ENCODE measurements around the gene SPPL3.

DNA sequence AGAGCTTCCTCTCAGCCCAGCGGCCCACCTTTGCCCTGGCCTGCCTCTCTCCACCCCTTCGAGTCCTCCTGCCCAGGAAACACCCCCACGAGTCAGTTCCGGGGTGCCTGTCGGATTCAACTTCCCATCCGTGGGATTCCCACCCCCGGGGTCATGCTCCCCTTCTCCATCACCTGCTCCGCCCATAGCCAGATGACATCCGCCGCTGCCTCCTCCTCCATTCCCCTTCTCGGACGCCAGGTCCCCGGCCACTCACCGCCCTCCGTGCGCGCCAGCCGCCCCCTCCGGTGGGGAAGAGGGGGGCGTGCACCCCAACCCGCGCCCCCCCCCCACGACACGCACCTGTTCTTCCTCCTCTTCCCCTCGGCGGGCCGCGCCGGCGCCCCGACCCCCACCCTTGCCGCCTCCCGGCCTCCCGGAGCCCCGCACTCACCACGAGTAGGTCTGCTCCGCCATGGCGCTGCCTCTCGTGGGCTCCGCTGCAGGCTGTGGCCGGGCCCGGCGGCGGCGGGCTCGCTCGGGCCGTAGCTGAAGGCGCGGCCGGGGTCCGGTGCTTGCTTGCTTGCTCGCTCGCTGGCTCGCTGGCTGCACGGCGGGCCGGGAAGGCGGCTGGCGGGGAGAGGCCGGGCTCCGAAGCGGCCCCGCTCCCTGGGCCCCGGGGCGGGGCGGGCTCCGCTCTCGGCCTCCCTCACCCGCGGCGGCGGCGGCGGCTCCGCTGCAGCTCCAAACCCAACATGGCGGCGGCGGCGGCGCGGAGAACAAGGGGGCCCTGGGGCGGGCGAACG is 554 bp downstream of the SPPL3 start:
- no peak for TF ChIP-seq ZFP3 (CRISPR knock-in tag; IDR thresholded peaks at IDR 0.05)
- no peak for TF ChIP-seq PPARA (CRISPR knock-in tag; IDR thresholded peaks at IDR 0.05; ENCODE audit: borderline replicate concordance)
- no peak for TF ChIP-seq OSR1 (CRISPR knock-in tag; IDR thresholded peaks at IDR 0.05)
- TF ChIP-seq, protein P1, sequence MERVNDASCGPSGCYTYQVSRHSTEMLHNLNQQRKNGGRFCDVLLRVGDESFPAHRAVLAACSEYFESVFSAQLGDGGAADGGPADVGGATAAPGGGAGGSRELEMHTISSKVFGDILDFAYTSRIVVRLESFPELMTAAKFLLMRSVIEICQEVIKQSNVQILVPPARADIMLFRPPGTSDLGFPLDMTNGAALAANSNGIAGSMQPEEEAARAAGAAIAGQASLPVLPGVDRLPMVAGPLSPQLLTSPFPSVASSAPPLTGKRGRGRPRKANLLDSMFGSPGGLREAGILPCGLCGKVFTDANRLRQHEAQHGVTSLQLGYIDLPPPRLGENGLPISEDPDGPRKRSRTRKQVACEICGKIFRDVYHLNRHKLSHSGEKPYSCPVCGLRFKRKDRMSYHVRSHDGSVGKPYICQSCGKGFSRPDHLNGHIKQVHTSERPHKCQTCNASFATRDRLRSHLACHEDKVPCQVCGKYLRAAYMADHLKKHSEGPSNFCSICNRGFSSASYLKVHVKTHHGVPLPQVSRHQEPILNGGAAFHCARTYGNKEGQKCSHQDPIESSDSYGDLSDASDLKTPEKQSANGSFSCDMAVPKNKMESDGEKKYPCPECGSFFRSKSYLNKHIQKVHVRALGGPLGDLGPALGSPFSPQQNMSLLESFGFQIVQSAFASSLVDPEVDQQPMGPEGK (CRISPR knock-in tag; IDR thresholded peaks at IDR 0.05; ENCODE audit: borderline replicate concordance): no peak
- TF ChIP-seq, protein P2, sequence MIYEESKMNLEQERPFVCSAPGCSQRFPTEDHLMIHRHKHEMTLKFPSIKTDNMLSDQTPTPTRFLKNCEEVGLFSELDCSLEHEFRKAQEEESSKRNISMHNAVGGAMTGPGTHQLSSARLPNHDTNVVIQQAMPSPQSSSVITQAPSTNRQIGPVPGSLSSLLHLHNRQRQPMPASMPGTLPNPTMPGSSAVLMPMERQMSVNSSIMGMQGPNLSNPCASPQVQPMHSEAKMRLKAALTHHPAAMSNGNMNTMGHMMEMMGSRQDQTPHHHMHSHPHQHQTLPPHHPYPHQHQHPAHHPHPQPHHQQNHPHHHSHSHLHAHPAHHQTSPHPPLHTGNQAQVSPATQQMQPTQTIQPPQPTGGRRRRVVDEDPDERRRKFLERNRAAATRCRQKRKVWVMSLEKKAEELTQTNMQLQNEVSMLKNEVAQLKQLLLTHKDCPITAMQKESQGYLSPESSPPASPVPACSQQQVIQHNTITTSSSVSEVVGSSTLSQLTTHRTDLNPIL (CRISPR knock-in tag; IDR thresholded peaks at IDR 0.05; ENCODE audit: low read depth): no peak
- TF ChIP-seq, protein P3, sequence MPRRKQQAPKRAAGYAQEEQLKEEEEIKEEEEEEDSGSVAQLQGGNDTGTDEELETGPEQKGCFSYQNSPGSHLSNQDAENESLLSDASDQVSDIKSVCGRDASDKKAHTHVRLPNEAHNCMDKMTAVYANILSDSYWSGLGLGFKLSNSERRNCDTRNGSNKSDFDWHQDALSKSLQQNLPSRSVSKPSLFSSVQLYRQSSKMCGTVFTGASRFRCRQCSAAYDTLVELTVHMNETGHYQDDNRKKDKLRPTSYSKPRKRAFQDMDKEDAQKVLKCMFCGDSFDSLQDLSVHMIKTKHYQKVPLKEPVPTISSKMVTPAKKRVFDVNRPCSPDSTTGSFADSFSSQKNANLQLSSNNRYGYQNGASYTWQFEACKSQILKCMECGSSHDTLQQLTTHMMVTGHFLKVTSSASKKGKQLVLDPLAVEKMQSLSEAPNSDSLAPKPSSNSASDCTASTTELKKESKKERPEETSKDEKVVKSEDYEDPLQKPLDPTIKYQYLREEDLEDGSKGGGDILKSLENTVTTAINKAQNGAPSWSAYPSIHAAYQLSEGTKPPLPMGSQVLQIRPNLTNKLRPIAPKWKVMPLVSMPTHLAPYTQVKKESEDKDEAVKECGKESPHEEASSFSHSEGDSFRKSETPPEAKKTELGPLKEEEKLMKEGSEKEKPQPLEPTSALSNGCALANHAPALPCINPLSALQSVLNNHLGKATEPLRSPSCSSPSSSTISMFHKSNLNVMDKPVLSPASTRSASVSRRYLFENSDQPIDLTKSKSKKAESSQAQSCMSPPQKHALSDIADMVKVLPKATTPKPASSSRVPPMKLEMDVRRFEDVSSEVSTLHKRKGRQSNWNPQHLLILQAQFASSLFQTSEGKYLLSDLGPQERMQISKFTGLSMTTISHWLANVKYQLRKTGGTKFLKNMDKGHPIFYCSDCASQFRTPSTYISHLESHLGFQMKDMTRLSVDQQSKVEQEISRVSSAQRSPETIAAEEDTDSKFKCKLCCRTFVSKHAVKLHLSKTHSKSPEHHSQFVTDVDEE (CRISPR knock-in tag; IDR thresholded peaks at IDR 0.05): no peak
- no peak for TF ChIP-seq RARB (CRISPR knock-in tag; IDR thresholded peaks at IDR 0.05)
- no peak for TF ChIP-seq ZNF565 (CRISPR knock-in tag; conservative IDR thresholded peaks at IDR 0.05; ENCODE audit: low read depth)
- TF ChIP-seq ARNTL (CRISPR knock-in tag; IDR thresholded peaks at IDR 0.05; ENCODE audit: borderline replicate concordance, low read depth): no peak
- no peak for TF ChIP-seq SNAI2 (CRISPR knock-in tag; IDR thresholded peaks at IDR 0.05)
- no peak for TF ChIP-seq ISL1 (CRISPR knock-in tag; IDR thresholded peaks at IDR 0.05)
- TF ChIP-seq, protein P4, sequence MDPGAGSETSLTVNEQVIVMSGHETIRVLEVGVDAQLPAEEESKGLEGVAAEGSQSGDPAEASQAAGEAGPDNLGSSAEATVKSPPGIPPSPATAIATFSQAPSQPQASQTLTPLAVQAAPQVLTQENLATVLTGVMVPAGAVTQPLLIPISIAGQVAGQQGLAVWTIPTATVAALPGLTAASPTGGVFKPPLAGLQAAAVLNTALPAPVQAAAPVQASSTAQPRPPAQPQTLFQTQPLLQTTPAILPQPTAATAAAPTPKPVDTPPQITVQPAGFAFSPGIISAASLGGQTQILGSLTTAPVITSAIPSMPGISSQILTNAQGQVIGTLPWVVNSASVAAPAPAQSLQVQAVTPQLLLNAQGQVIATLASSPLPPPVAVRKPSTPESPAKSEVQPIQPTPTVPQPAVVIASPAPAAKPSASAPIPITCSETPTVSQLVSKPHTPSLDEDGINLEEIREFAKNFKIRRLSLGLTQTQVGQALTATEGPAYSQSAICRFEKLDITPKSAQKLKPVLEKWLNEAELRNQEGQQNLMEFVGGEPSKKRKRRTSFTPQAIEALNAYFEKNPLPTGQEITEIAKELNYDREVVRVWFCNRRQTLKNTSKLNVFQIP (CRISPR knock-in tag; IDR thresholded peaks at IDR 0.05; ENCODE audit: borderline replicate concordance, low read depth): no peak

Data from SK-N-SH treated with all-trans-retinoic acid at 6 μM for 48 hours (cell line).